DLD1 (cell line): ENCODE data around the gene INTS6.

Experiments
- in situ Hi-C: cut with HindIII; loops from 2 replicates; pipeline ENCODE4 v1.10.0; 2017; ENCODE audit warnings: low sequenced_read_pairs

Gene INTS6

DNA sequence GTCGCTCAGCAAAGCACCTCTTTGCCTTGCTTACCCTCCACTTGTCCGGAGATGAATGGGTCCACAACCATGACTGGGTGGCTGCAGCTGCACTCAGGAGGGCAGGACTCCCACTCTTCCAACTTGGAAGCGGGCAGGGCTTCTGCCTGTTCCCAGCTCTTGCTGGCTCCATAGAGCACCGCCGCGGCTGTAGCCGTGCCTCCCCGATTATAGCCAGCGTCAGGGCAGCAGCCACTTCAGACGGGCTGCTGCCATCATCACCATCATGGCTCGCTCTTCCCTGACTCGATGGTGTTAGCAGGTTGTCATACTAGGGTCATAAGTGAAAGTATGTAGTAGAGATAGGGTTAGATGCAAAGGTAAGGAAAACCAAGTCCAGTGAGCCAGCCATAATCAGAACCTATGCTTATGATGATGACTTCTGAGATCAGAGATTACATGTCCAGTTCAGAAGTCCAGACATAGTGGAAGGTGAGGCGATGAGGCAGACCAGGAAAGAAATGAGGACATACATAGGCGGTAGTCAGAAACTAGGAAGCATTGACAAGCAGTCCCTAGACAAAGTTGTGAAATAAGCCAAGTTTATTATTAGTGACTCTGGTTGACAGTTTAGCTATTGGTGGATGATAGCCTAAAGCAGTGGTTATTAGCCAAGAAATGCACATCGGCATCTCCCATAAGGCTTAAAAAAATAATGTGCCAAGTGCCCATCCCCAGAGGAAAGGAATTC lies 4.4 kb upstream of the INTS6 start:
- in situ Hi-C loops, result no loop called here

GRCh38 chr13:51456510-51456909 lies 3.7 kb upstream of the INTS6 start:
- in situ Hi-C loops, result no loop called here

GRCh38 chr13:51455532-51455931 lies 2.7 kb upstream of the INTS6 start:
- in situ Hi-C loops, result no loop called here

DNA sequence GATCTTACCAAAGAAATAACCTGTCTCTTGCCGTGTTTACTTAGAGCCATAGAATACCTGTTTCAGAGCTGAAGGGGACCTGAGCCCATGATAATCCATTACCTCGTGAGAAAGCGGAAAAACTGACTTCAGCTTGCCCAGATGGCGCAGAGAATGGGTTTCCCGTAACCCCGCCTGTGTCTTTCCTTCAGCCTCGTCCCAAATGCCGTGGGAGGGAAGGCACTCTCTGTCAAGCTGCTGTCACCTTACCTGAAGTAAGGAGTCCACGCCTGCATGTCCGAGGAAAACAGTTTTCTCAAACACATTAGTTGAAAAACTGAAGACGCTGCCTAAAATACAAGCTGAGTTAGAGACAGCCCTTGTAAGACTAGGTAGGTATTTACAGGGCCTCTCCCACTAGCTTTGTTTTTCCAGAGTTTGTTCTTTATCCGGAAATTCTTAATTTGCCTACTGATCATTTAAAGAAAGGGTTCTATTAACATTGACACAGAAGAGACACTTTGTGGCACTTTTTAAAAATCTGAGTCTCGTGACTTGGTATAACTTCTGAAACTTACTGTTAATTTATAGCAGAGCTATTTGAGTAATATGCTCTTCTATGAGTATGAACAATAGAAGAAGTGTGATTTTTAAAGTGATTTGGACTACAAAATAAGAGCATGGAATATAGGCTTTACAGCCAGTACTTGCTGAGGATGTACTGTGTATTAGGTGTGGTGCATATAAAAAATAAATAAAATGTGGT lies 1.3 kb upstream of the INTS6 start:
- in situ Hi-C loops, result no loop called here

DNA sequence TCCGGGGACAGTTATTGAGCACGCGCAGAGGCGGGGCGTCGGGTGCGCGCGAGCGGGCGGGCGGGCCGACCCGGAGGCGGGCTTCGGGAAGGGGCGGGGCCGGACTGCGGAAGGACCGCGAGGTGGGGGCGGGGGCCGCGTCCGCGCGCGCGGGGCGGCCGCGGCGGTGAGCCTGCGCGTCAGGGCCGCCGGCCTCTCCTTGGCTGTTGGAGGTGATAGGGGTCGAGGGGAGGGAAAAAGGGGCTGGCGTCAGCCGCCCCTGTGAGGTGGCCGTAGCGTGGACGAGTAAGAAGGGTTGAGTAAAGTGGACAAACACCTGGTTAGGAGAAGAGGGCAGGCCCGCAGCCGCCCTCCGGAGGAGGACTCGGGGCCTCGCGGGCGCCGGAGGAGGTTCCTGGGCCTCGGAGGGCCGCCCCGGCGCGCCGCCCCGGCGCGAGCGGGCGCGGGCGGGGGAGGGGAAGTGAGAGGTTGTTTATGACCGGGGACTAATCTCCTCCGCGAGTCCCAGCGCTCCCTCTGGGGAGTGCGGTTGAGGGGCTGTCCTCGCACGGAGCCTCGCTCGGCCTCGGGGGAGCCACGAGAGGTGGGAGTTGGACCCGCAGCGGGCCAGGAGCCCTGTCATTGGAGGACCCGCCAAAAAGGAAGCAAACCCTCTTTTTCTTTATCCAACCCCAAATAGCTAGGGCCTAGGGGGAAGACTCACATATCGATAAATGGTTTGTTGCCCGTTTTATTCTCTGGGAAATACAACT lies 547 bp upstream of the INTS6 start:
- in situ Hi-C loops, result no loop called here

- in situ Hi-C loops, result no loop called here
These were observed 1.1 kb downstream of the INTS6 start for GRCh38 chr13:51451467-51452360.

GRCh38 chr13:51451134-51451466 lies 1.7 kb downstream of the INTS6 start:
- in situ Hi-C loops, result no loop called here

DNA sequence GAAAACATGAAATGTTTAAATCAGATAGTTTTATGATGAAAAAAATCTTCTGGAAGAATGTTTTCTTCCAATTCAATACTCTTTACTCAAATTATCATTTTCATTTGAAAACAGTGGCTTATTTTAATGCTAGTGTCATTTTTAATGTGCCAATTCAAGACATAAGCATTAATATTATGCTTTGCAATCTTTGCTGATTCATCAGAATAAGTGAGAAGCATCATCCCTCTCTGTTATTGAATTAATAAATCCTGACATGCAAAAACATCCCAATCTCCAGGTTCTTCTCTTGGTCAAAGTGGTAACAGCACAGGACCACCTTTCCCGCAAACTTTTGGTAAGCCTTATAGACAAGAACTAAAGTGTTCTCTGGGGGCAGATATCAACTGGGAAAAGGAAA lies 3.8 kb downstream of the INTS6 start:
- in situ Hi-C loops, result no loop called here

DNA sequence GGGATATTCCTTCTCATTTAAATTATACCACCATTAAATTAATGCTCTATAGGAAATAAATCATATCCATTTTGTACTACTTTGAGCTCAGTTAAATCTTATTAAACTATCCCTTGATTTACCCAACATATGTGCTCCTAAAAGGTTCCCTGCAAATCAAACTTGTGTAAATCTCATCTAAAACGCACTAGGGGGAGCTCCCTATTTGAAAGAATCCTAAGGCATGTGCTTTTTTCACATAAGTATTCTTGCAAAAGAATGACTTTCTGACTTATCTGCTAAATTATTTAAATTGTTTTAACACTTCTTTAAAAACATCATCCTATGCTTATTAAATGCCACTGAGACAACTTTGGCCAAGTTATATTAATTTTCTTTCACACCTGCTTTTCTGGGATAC lies 7.9 kb downstream of the INTS6 start:
- in situ Hi-C loops, result no loop called here

- in situ Hi-C loops, result no loop called here
These were observed 12.5 kb downstream of the INTS6 start for GRCh38 chr13:51440381-51440780.

GRCh38 chr13:51437550-51438127 lies 15.2 kb downstream of the INTS6 start:
- in situ Hi-C loops, result no loop called here

GRCh38 chr13:51435002-51435578 lies 17.7 kb downstream of the INTS6 start:
- in situ Hi-C loops, result no loop called here

DNA sequence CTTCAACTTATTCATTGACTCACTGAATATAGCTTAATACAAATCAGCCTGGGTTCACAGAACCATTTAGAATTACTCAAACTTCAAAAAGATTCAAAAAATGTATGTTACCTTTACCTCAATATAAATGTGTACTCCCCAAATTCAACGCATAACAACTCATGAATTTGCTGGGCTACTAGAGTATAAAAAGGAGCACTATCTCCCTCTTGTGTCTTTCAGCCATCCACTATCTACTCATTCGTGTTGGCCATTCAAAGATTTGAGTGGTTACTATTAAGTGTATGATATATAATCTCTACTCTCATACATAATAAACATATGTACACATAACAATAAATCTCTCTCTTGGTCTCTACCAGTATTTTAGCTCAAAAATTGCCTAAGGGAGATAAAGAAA lies 20.3 kb downstream of the INTS6 start:
- in situ Hi-C loops, result no loop called here

DNA sequence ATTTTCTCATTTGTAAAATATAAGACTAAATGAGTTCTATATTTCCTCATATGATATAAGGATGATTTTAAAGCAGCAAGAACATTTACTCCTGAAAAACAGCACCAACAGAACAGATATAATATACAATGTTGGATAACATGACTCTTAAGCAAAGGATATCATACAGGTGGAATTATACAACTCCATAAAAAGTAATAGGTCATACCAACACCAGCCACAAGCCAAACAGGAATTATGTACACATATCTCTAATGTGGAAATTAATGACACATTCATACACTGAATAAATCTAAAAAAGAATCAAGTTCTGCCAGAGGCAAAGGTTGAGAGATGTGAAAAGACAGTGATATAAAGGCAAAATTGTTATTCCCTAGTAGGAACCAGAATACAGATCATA lies 25.9 kb downstream of the INTS6 start:
- in situ Hi-C loops, result no loop called here

- in situ Hi-C loops, result no loop called here
These were observed 27.3 kb downstream of the INTS6 start for GRCh38 chr13:51425410-51426042.

DNA sequence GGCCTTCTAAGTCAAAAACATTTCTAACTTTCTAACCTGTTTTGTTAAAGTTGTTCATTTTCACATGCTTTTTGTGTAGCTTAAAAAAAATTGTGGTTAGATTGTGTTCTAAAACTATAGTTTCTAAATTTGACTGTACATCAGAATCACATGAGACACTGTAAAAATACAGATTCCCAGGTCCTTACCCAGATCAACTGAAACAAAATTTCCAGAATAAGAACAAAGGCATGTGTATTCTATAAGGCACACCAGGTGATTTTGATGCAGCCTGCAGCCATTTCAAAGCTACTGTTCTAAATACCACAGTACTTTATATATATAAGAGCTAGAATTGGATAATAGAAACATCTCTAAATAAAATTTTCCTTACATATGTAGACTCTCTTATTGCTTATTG lies 29.1 kb downstream of the INTS6 start:
- in situ Hi-C loops, result no loop called here

- in situ Hi-C loops, result no loop called here
These were observed 30.4 kb downstream of the INTS6 start for GRCh38 chr13:51422484-51422883.

DNA sequence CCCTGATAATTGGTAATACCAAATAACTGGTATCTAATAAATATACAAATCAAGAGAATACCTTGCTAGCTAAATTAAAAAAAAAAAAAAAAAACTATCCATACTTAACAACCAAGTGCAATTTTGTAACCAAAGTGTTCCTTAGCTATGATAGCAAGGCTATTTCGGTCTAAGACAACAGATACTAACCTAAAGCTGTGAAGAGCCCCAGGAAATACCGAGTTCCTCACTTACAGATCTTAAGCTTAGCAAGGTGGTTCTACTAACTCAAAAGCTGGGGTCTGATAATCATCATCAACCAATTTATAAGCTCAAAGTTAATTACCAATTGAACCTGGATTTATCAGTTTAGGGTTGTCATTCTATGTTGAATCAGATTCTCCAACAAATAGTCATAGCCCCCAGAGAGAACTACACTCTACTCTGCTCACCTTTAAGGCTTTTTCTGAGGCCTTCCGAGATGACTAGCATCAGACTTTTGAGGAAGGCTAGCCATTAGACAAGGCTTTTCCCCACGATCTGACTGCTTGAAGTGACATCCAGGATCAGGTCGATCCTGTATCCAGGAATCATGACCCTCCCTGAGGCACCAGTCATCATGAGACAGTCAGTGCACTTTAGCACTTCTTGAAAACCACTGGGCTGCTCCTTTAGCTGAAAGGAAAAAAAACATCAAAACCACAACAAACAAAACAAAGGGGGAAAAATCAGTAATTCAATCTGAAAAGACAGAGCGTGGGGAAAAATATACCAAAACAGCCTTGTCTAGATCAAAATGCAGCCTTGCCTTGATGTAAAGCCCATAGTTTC lies 31.9 kb downstream of the INTS6 start:
- in situ Hi-C loops, result no loop called here
